Measurements from ENCODE around the gene PRC1.
"Not testable (repeated sequence)": the region's sequence is repeated elsewhere in the genome, so short reads cannot be mapped to it uniquely, and the experiment has no call there.

PRC1 gene

GRCh38 chr15:90994417-90995311 is at the start of gene PRC1:
Gene PRC1, minus strand, starts transcription at chr15:90994535. Its CDS starts 118 bp downstream, at chr15:90994417.
- DNase-seq: peak; percentile 99
- ATAC-seq: peak; percentile 100

DNA sequence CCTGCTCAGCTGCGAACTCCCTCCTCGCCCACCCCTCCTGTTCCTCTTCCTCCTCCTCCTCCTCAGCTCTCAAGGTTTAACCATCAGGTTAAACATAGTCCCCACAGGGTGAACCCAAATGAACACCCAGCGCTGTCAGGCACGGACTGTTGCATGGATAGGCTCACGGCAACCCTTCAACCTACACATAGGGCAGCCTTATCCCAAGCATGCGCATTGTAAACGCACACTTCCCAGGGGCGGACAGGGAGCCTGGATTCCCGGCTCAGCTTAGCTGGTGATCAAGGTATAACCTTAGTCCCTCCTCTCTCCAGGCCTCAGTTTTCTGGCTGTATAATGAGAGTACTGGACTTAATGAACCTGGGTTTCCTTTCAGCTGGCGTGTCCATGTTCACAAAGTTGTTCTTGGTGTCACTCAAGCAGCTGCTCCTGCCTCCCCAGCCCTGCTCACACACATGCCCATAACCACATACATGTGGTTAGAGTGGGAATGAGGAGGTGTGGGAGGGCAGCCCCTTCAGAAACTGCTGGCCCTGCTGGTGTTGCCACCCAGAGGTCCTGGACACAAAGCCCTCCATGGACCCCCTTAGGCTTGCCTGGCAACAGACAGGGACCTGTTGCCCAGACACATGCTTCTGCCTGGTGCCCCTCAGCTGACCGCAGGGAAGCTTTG is 49.0 kb upstream of the PRC1 start:
- ATAC-seq: no peak
- DNase-seq: no peak

DNA sequence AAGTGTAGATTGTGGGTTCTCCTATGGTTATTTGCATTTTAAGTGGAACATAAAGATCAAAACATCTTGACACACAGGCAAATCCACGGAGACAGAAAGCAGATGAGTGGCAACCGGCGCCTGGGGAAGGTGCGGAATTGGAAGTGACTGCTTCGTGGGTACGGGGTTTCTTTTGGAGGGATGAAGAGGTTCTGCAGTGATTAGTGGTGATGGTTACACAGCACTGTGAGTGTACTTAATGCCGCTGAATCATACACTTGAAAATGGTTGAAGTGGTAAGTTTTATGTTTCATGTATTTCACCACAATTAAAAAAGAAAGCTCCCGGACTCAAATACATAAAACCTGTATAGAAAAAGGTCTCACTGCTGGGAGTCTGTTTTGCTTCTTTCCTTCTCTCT is 46.5 kb upstream of the PRC1 start:
- DNase-seq (no peak), ATAC-seq (no peak)

DNA sequence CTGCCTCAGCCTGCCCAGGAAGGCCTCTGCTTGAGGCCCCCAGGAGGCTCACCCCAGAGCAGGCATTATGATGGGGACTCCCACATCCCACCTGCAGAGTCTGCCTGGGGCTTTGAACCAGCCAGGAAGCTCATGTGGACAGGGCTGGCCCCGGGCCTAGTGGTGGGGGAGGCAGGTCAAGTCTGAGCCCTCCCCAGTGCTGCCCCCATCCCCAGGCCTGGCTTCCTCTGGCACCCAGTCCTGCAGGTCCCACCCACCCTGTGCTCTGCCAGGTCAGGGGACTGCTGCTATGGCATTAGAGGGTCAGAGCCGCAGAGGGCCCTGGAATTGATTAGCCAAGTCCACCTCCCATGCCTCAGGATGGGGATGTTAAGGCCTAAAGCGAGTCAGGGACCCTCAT is 45.7 kb upstream of the PRC1 start:
- ATAC-seq (no peak), DNase-seq (no peak)

- DNase-seq (peak; percentile 69), ATAC-seq (peak; percentile 66)
Measured at GRCh38 chr15:91032919-91033803, 38.8 kb upstream of the PRC1 start.

GRCh38 chr15:91031796-91032195 is 37.5 kb upstream of the PRC1 start:
- DNase-seq (no peak), ATAC-seq (no peak)

GRCh38 chr15:91027677-91028076 is 33.3 kb upstream of the PRC1 start:
- ATAC-seq (no peak), DNase-seq (no peak)

DNA sequence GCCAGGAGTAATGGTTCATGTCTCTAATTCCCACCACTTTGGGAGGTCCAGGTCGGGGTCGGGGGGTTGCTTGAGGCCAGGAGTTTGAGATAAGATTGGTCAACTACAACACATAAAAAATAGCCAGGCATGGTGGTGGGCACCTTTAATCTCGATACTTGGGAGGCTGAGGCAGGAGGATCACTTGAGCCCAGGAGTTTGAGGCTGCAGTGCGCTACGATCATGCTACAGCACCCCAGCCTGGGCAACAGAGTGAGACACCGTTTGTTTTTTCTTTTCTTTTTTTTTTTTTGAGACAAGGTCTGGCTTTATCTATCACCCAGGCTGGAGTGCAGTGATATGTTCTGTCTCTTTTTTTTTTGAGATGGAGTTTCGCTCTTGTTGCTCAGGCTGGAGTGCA is 29.4 kb upstream of the PRC1 start:
- ATAC-seq: no peak
- no peak for DNase-seq

GRCh38 chr15:91022832-91023129 is 28.4 kb upstream of the PRC1 start:
- ATAC-seq (no peak), DNase-seq (no peak)

- DNase-seq: peak; percentile 82
- peak; percentile 87 for ATAC-seq
Measured at GRCh38 chr15:91022075-91022831, 27.9 kb upstream of the PRC1 start, which contains the start of gene VPS33B. Gene VPS33B, minus strand, starts transcription at chr15:91022594. Its CDS starts 345 bp downstream, at chr15:91022249.

DNA sequence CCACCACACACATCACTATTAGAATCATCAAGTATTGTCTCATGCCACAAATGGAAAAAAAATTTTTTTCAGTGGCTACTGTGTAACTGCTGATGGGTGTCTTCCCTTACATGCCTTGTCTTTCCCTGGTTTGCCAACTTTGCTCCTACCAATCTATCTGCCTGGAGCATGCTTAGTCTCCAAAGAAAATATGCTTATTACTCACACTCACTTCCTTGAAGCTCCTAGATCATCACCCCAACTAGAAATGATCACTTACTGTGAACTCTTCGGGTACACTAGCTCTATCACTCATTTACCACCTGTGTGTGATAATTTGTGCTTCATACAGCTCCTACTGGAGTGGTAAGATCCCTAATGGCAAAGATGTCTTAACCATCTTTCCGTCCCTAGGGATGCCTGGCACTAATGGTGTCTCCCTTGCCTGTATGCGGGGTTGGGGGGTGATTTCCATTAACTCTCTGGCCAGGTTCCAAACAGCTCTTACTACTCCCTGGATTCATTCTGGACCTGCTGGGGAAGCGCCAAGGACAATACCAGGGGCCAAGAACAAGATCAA is 27.3 kb upstream of the PRC1 start:
- DNase-seq (no peak), ATAC-seq (no peak)

DNA sequence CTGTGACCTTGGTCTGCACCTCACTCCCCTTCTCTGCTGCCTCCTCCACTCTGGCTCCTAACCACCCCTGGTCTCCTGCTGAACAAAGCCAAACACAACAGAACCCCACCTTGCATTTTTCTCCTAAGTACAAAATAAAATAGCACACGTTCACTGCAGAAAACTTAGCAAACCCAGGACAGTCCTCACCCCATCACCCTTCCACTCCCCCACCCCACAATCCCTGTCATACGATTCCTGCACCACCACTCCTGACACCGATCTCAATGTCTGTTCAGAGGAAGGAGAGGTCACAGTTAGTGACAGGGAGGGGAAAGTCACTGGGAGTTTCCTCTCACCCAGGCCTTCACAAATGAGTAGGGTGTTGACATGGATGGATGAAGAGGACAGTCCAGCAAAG is 23.8 kb upstream of the PRC1 start:
- no peak for DNase-seq
- no peak for ATAC-seq

- DNase-seq (no peak), ATAC-seq (no peak)
Measured at GRCh38 chr15:91017716-91018115, 23.4 kb upstream of the PRC1 start.

- not testable (repeated sequence) for DNase-seq, ATAC-seq
Measured at GRCh38 chr15:91013701-91014100, 19.4 kb upstream of the PRC1 start.

- DNase-seq: no peak
- ATAC-seq: no peak
Measured at GRCh38 chr15:91007266-91007665, 12.9 kb upstream of the PRC1 start.

DNA sequence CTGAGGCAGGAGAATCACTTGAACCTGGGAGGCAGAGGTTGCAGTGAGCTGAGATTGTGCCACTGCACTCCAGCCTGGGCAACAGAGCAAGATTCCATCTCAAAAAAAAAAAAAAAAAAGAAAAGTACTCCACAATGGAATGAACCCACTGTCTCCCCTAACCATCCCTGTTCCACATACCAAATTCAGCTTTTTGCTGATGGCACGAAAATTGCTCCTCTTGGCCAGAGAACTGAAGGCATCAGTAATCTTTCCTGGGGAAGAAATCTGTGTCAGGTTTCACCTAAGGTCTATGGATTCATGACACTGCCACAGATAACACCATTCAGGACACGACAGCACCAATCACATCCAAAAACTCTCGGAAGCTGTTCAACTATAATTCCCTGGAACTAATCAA is 6.9 kb upstream of the PRC1 start:
- ATAC-seq: no peak
- no peak for DNase-seq

DNA sequence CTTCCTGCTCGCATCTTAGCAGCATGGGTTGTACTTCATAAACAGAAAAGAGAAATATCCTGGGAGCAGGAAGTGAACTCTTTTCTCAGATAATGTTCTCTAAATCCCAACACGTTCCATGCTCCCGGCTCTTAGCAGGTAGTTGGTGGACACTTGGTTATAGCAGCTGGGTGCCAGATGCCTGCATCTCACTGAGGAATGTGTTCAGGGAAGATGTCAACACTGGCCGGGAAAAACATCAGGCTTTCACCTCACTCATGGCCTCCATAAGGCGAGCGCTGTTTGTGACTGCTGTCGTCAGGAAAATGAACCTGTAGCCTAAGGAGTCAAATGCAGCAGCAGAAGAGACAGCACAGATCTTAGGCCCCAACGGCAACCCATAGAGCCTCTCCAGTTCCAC is 4.4 kb upstream of the PRC1 start:
- no peak for ATAC-seq
- no peak for DNase-seq

GRCh38 chr15:90994059-90994416 is 297 bp downstream of the PRC1 start:
- peak; percentile 2 for ATAC-seq

GRCh38 chr15:90991587-90992285 is 2.6 kb downstream of the PRC1 start:
- DNase-seq: no peak
- no peak for ATAC-seq

More at GRCh38 chr15:90994059-90994416, 297 bp downstream of the PRC1 start:
- peak; percentile 17 for DNase-seq

DNA sequence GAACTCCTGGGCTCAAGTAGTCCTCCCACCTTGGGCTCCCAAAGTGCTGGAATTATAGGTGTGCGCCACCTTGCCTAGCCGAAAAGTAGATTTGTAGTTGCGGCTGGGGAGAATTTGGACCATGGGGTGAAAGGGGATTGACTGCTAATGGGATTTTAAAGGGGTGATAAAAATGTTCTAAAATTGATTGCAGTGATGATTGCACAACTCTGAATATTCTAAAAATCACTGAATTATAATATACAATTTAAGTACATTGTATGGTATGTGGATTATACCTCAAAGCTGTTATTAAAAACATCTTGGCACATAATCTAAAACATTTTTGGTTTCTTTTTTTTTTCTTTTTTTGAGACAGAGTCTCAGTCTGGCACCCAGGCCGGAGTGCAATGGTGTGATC is 3.9 kb downstream of the PRC1 start:
- ATAC-seq (no peak), DNase-seq (no peak)

All from stimulated activated naive CD8-positive, alpha-beta T cell treated with anti-CD3 and anti-CD28 coated beads, Interleukin-15, Interleukin-2, amounts not matched to agents 100 U/mL and 50 U/mL, for 24 hours (primary cell).